Airway epithelial cell (primary cell): Measurements from ENCODE around the gene RPL38. TPM values are rescaled to one million over a fixed set of nuclear protein-coding genes. Genes with fewer than 3 reads are reported as not detected.

Experiments
- total RNA-seq: library from RNA; depleted of rRNA; stranded (reverse); fragments of >200 nt; gene quantifications from 2 replicates; pipeline ENCODE4 v1.2.3, GENCODE V29; 2015

Gene RPL38
- 665 and 1,270 TPM in 2 replicates for total RNA-seq

GRCh38 chr17:74203439-74204240 is at the start of gene RPL38:
Gene RPL38 (plus strand): TSS chr17:74203678. CDS start chr17:74203956, 278 bp downstream.

GRCh38 chr17:74212913-74213791 is 9.7 kb downstream of the RPL38 start, which contains the start of gene TTYH2:
Gene TTYH2 (plus strand): TSS chr17:74213571. CDS start chr17:74213588, 17 bp downstream.

Other genes starting within 250 kb of the RPL38 start
- 1.2 and 1.7 TPM in 2 replicates for gene TTYH2, start 9.9 kb downstream of the RPL38 start, total RNA-seq
- not detected in 2 replicates for gene DNAI2, start 70.6 kb downstream of the RPL38 start, total RNA-seq
- under 0.01 TPM in 1 of 2 replicates, not detected in the other for gene KIF19, start 122.5 kb downstream of the RPL38 start, total RNA-seq
- not detected in 2 replicates for gene BTBD17, start 158.2 kb downstream of the RPL38 start, total RNA-seq
- not detected in 2 replicates for gene GPR142, start 163.8 kb downstream of the RPL38 start, total RNA-seq
- 11.7 and 19.5 TPM in 2 replicates for gene GPRC5C, start 228.4 kb downstream of the RPL38 start, total RNA-seq